Activated CD8-positive, alpha-beta T cell treated with anti-CD3 and anti-CD28 coated beads, Interleukin-2, amount 10 ng/mL, durations not matched to agents 7 days and 5 days (primary cell): Measurements from ENCODE around the gene FAM117B. TPM values are rescaled to one million over a fixed set of nuclear protein-coding genes. Genes with fewer than 3 reads are reported as not detected.

Source experiments
- ATAC-seq: fragments of 150-1000 bp; cut with Tn5 transposase; one replicate; pipeline ENCODE4 v1.10.0; 2021; ENCODE audit warnings: moderate library complexity
- CTCF ChIA-PET: fragments of 350-600 bp; sonication (Branson Sonifier 250); formaldehyde crosslinking; loops from one replicate; lab custom pipeline; 2021; ENCODE audit warnings: antibody characterized with exemption; lab: Charles Lee
- POLR2A ChIA-PET: fragments of 350-600 bp; sonication (Branson Sonifier 250); formaldehyde crosslinking; loops from one replicate; lab custom pipeline; 2021; ENCODE audit warnings: antibody characterized with exemption; lab: Charles Lee
- DNase-seq: peaks from one replicate; pipeline ENCODE4 v3.0.0-alpha.2; 2020
- H3K27ac Mint-ChIP-seq: one replicate; pipeline ENCODE4 v1.8.0; 2021; ENCODE audit warnings: mild to moderate bottlenecking, mixed read lengths
- H3K27me3 Mint-ChIP-seq: one replicate; pipeline ENCODE4 v1.8.0; 2021; ENCODE audit warnings: low read depth, mixed read lengths
- H3K36me3 Mint-ChIP-seq: one replicate; pipeline ENCODE4 v1.8.0; 2021; ENCODE audit warnings: low read depth, mixed read lengths
- H3K4me1 Mint-ChIP-seq: one replicate; pipeline ENCODE4 v1.8.0; 2021; ENCODE audit warnings: low read depth, mixed read lengths
- H3K4me3 Mint-ChIP-seq: one replicate; pipeline ENCODE4 v1.8.0; 2021; ENCODE audit warnings: mild to moderate bottlenecking, mixed read lengths
- H3K9me3 Mint-ChIP-seq: one replicate; pipeline ENCODE4 v1.8.0; 2022; ENCODE audit warnings: mixed read lengths; ENCODE audit not compliant: insufficient read depth
- total RNA-seq, 2 experiments: library from RNA; stranded (reverse); gene quantifications; one replicate each; pipeline ENCODE4 v1.2.3, GENCODE V29; 2021

Gene FAM117B
- total RNA-seq, 2 experiments from 2014 or later = 17.1 to 18.8 TPM

- no peak overlapping the region for H3K4me3 Mint-ChIP-seq
- H3K36me3 Mint-ChIP-seq = peaks cover 45% of the 10 kb centered on the region
- H3K9me3 Mint-ChIP-seq = no peaks in the 10 kb centered on the region
- peaks cover 26% of the 10 kb centered on the region for H3K4me1 Mint-ChIP-seq
- POLR2A ChIA-PET = no interaction called here
- CTCF ChIA-PET = interaction anchor here (1.9 kb wide), 1 partner anchor 175 kb away, joined by 7 read pairs; no protein-coding TSS in a partner anchor
- H3K27me3 Mint-ChIP-seq = no peaks in the 10 kb centered on the region
- DNase-seq (no peak), ATAC-seq (no peak)
- no peak overlapping the region for H3K27ac Mint-ChIP-seq
Measured at GRCh38 chr2:202763916-202764315, 129.1 kb downstream of the FAM117B start.

GRCh38 chr2:202764991-202765390 is 130.2 kb downstream of the FAM117B start:
- no peak overlapping the region for H3K27ac Mint-ChIP-seq
- DNase-seq = no peak
- H3K4me1 Mint-ChIP-seq = peaks cover 26% of the 10 kb centered on the region
- H3K9me3 Mint-ChIP-seq = no peaks in the 10 kb centered on the region
- ChIA-PET CTCF (interaction anchor here (1.9 kb wide), 1 partner anchor 177 kb away, joined by 7 read pairs; no protein-coding TSS in a partner anchor), POLR2A (no interaction called here)
- no peak for ATAC-seq
- H3K4me3 Mint-ChIP-seq = no peak overlapping the region
- no peaks in the 10 kb centered on the region for H3K27me3 Mint-ChIP-seq
- H3K36me3 Mint-ChIP-seq = peaks cover 48% of the 10 kb centered on the region

- no peak for ATAC-seq
Measured at GRCh38 chr2:202765436-202765835, 130.7 kb downstream of the FAM117B start.

GRCh38 chr2:202768273-202768672 is 133.5 kb downstream of the FAM117B start:
- ChIA-PET CTCF (interaction anchor here (0.6 to 1.9 kb wide), 2 partner anchors 125 to 180 kb away, joined by 3 to 6 read pairs; no protein-coding TSS in a partner anchor), POLR2A (interaction anchor here (1.2 kb wide), 1 partner anchor 134 kb away, joined by 4 read pairs; the partner anchor contains the start of gene FAM117B)
- Mint-ChIP-seq H3K9me3 (no peaks in the 10 kb centered on the region), H3K4me1 (peaks cover 5% of the 10 kb centered on the region), H3K27ac (no peak overlapping the region), H3K4me3 (no peak overlapping the region), H3K36me3 (peaks cover 34% of the 10 kb centered on the region), H3K27me3 (no peaks in the 10 kb centered on the region)
- ATAC-seq (no peak), DNase-seq (no peak)

More at GRCh38 chr2:202765436-202765835, 130.7 kb downstream of the FAM117B start:
- Mint-ChIP-seq H3K27ac (no peak overlapping the region), H3K9me3 (no peaks in the 10 kb centered on the region), H3K27me3 (no peaks in the 10 kb centered on the region), H3K4me1 (peaks cover 26% of the 10 kb centered on the region), H3K36me3 (peaks cover 47% of the 10 kb centered on the region), H3K4me3 (no peak overlapping the region)
- DNase-seq = no peak
- ChIA-PET POLR2A (no interaction called here), CTCF (interaction anchor here (1.9 kb wide), 1 partner anchor 177 kb away, joined by 7 read pairs; no protein-coding TSS in a partner anchor)

GRCh38 chr2:202769201-202769600 is 134.4 kb downstream of the FAM117B start:
- H3K27me3 Mint-ChIP-seq = no peaks in the 10 kb centered on the region
- DNase-seq = no peak
- H3K9me3 Mint-ChIP-seq = no peaks in the 10 kb centered on the region
- H3K36me3 Mint-ChIP-seq = peaks cover 27% of the 10 kb centered on the region
- ChIA-PET CTCF (interaction anchor here (1.9 kb wide), 1 partner anchor 181 kb away, joined by 6 read pairs; no protein-coding TSS in a partner anchor), POLR2A (no interaction called here)
- no peak overlapping the region for H3K4me3 Mint-ChIP-seq
- ATAC-seq = no peak
- no peaks in the 10 kb centered on the region for H3K4me1 Mint-ChIP-seq
- no peak overlapping the region for H3K27ac Mint-ChIP-seq

GRCh38 chr2:202771336-202771735 is 136.6 kb downstream of the FAM117B start:
- Mint-ChIP-seq H3K36me3 (peaks cover 17% of the 10 kb centered on the region), H3K27me3 (no peaks in the 10 kb centered on the region), H3K4me1 (no peaks in the 10 kb centered on the region), H3K9me3 (no peaks in the 10 kb centered on the region), H3K4me3 (no peak overlapping the region), H3K27ac (no peak overlapping the region)
- ChIA-PET CTCF (interaction anchor here (0.8 kb wide), 1 partner anchor 10 kb away, joined by 4 read pairs; no protein-coding TSS in a partner anchor), POLR2A (no interaction called here)
- ATAC-seq = no peak
- DNase-seq = no peak

- Mint-ChIP-seq H3K9me3 (no peaks in the 10 kb centered on the region), H3K27me3 (no peaks in the 10 kb centered on the region), H3K4me1 (no peaks in the 10 kb centered on the region), H3K27ac (no peak overlapping the region), H3K36me3 (peaks cover 16% of the 10 kb centered on the region), H3K4me3 (no peak overlapping the region)
- ChIA-PET CTCF (no interaction called here), POLR2A (no interaction called here)
- no peak for ATAC-seq
- DNase-seq = no peak
Measured at GRCh38 chr2:202771741-202772460, 137.1 kb downstream of the FAM117B start.

GRCh38 chr2:202773301-202773973 is 138.7 kb downstream of the FAM117B start:
- DNase-seq (no peak), ATAC-seq (no peak)
- CTCF ChIA-PET = no interaction called here
- POLR2A ChIA-PET = no interaction called here
- peaks cover 20% of the 10 kb centered on the region for H3K36me3 Mint-ChIP-seq
- no peaks in the 10 kb centered on the region for H3K4me1 Mint-ChIP-seq
- H3K27ac Mint-ChIP-seq = no peak overlapping the region
- no peak overlapping the region for H3K4me3 Mint-ChIP-seq
- no peaks in the 10 kb centered on the region for H3K27me3 Mint-ChIP-seq
- H3K9me3 Mint-ChIP-seq = no peaks in the 10 kb centered on the region

- ChIA-PET POLR2A (no interaction called here), CTCF (no interaction called here)
- H3K4me3 Mint-ChIP-seq = no peak overlapping the region
- H3K27ac Mint-ChIP-seq = no peak overlapping the region
- peaks cover 22% of the 10 kb centered on the region for H3K36me3 Mint-ChIP-seq
- no peaks in the 10 kb centered on the region for H3K27me3 Mint-ChIP-seq
- ATAC-seq (no peak), DNase-seq (no peak)
- no peaks in the 10 kb centered on the region for H3K4me1 Mint-ChIP-seq
- H3K9me3 Mint-ChIP-seq = no peaks in the 10 kb centered on the region
Measured at GRCh38 chr2:202774104-202774503, 139.3 kb downstream of the FAM117B start.

- Mint-ChIP-seq H3K27me3 (no peaks in the 10 kb centered on the region), H3K4me3 (no peak overlapping the region), H3K9me3 (no peaks in the 10 kb centered on the region), H3K27ac (no peak overlapping the region), H3K4me1 (peaks cover 7% of the 10 kb centered on the region), H3K36me3 (peaks cover 45% of the 10 kb centered on the region)
- ChIA-PET CTCF (no interaction called here), POLR2A (no interaction called here)
- DNase-seq = no peak
- no peak for ATAC-seq
Measured at GRCh38 chr2:202778217-202778616, 143.4 kb downstream of the FAM117B start.

- ChIA-PET POLR2A (no interaction called here), CTCF (no interaction called here)
- no peak overlapping the region for H3K27ac Mint-ChIP-seq
- H3K4me1 Mint-ChIP-seq = peaks cover 7% of the 10 kb centered on the region
- DNase-seq (no peak), ATAC-seq (peak; percentile 30)
- no peaks in the 10 kb centered on the region for H3K9me3 Mint-ChIP-seq
- no peak overlapping the region for H3K4me3 Mint-ChIP-seq
- peaks cover 50% of the 10 kb centered on the region for H3K36me3 Mint-ChIP-seq
- H3K27me3 Mint-ChIP-seq = no peaks in the 10 kb centered on the region
Measured at GRCh38 chr2:202780514-202781021, 145.8 kb downstream of the FAM117B start.
